ENCODE measurements around the gene MLEC.
A peak's percentile ranks its signal among the peaks of the same experiment; 100 is the strongest.
"Not testable (repeated sequence)": the region's sequence is repeated elsewhere in the genome, so short reads cannot be mapped to it uniquely, and the experiment has no call there.

MLEC gene

GRCh38 chr12:120720987-120721801 lies 34.2 kb downstream of the MLEC start:
- DNase-seq: no peak

- no peak for DNase-seq
Measured at GRCh38 chr12:120721866-120722265, 34.9 kb downstream of the MLEC start.

- DNase-seq: no peak
Measured at GRCh38 chr12:120722784-120723183, 35.8 kb downstream of the MLEC start.

- no peak for DNase-seq
Measured at GRCh38 chr12:120724720-120725119, 37.8 kb downstream of the MLEC start.

GRCh38 chr12:120725151-120725658 lies 38.3 kb downstream of the MLEC start:
- DNase-seq: no peak

- peak; percentile 92 for DNase-seq
Measured at GRCh38 chr12:120725659-120726509, 38.9 kb downstream of the MLEC start, which contains the start of gene ACADS. TSS of gene ACADS (plus strand) at chr12:120725826. CDS start at chr12:120725886, 60 bp downstream.

GRCh38 chr12:120726510-120726793 lies 39.5 kb downstream of the MLEC start:
- DNase-seq: no peak

GRCh38 chr12:120726961-120727360 lies 40.0 kb downstream of the MLEC start:
- DNase-seq: no peak

- not testable (repeated sequence) for DNase-seq
Measured at GRCh38 chr12:120732198-120732597, 45.2 kb downstream of the MLEC start.

GRCh38 chr12:120733574-120733973 lies 46.6 kb downstream of the MLEC start:
- no peak for DNase-seq

GRCh38 chr12:120734210-120734609 lies 47.3 kb downstream of the MLEC start:
- no peak for DNase-seq

- no peak for DNase-seq
Measured at GRCh38 chr12:120735181-120735580, 48.2 kb downstream of the MLEC start.

- no peak for DNase-seq
Measured at GRCh38 chr12:120736404-120737331, 49.7 kb downstream of the MLEC start.

- no peak for DNase-seq
Measured at GRCh38 chr12:120737557-120738251, 50.8 kb downstream of the MLEC start.

GRCh38 chr12:120738252-120739030 lies 51.5 kb downstream of the MLEC start:
- DNase-seq: no peak

- DNase-seq: no peak
Measured at GRCh38 chr12:120739031-120739762, 52.2 kb downstream of the MLEC start.

GRCh38 chr12:120739821-120740613 lies 53.1 kb downstream of the MLEC start:
- DNase-seq: no peak

GRCh38 chr12:120740871-120741270 lies 53.9 kb downstream of the MLEC start:
- no peak for DNase-seq
